GM19099 (cell line): ENCODE results near the gene PPP6R3.

Experiments
- POLR2A ChIP-seq: IDR thresholded peaks from 3 replicates; pipeline ENCODE4 v1.6.1; 2011; ENCODE audit warnings: low read depth; ENCODE audit not compliant: insufficient read length; ENCODE audit errors: extremely low read depth

The PPP6R3 gene

GRCh38 chr11:68664141-68664540 lies 203.6 kb downstream of the PPP6R3 start:
- no peak for TF ChIP-seq POLR2A

- TF ChIP-seq POLR2A: no peak
Measured at GRCh38 chr11:68664906-68665305, 204.4 kb downstream of the PPP6R3 start.
